ENCODE results near the gene RHOBTB3.

DNA sequence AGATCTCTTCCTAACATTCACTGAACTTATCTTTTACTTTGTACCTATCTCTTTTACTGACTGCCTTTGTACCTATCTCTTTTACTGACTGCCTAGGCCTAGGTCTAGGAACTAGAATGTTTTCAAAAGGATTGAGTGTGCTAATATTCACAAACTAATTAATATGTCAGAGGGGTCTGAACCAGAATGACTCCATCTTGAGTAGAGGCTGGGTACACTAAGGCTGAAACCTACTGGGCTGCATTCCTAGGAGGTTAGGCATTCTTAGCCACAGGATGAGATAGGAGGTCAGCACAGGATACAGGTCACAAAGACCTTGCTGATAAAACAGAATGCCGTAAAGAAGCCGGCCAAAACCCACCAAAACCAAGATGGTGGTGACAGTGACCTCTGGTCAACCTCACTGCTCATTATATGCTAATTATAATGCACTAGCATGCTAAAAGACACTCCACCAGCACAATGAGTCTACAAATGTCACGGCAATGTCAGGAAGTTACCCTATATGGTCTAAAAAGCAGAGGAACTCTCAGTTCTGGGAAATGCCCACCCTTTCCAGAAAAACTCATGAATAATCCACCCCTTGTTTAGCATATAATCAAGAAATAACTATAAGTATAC, 2.5 kb upstream of the RHOBTB3 start:
- TF ChIP-seq, protein P1, sequence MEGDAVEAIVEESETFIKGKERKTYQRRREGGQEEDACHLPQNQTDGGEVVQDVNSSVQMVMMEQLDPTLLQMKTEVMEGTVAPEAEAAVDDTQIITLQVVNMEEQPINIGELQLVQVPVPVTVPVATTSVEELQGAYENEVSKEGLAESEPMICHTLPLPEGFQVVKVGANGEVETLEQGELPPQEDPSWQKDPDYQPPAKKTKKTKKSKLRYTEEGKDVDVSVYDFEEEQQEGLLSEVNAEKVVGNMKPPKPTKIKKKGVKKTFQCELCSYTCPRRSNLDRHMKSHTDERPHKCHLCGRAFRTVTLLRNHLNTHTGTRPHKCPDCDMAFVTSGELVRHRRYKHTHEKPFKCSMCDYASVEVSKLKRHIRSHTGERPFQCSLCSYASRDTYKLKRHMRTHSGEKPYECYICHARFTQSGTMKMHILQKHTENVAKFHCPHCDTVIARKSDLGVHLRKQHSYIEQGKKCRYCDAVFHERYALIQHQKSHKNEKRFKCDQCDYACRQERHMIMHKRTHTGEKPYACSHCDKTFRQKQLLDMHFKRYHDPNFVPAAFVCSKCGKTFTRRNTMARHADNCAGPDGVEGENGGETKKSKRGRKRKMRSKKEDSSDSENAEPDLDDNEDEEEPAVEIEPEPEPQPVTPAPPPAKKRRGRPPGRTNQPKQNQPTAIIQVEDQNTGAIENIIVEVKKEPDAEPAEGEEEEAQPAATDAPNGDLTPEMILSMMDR (conservative IDR thresholded peaks at IDR 0.05 in 1 of 2, IDR thresholded peaks at IDR 0.05 in 1 of 2; ENCODE audit: low read depth in 1 of 2, low read length in 2 of 2) = no peak
- no peak for TF ChIP-seq EZH2 (IDR thresholded peaks at IDR 0.05; ENCODE audit: low read length, missing control alignments)

Data from fibroblast of lung (primary cell).